GM23338 (cell line): ENCODE results near the gene OLFML2A. TPM values are rescaled to one million over a fixed set of nuclear protein-coding genes. Genes with fewer than 3 reads are reported as not detected.
A peak's percentile ranks its signal among the peaks of the same experiment; 100 is the strongest.

Experiments
- ATAC-seq: fragments of 200-7000 bp; cut with Tn5 transposase; 3 replicates; pipeline ENCODE4 v1.9.1; 2020
- DNase-seq: peaks from one replicate; pipeline ENCODE4 v3.0.0-alpha.2; 2015; ENCODE audit warnings: low spot score
- H2AFZ ChIP-seq: fragments of 200-600 bp; sonication (generic); 2 replicates; pipeline ENCODE4 v1.8.0; 2016; ENCODE audit warnings: antibody characterized with exemption, mild to moderate bottlenecking, moderate library complexity
- H3F3A ChIP-seq: fragments of 200-600 bp; sonication (generic); replicated peaks from 2 replicates; pipeline ENCODE4 v1.8.0; 2017; ENCODE audit warnings: antibody characterized with exemption, mixed run types, low read depth
- H3K27ac ChIP-seq: fragments of 200-600 bp; sonication (generic); 2 replicates; pipeline ENCODE4 v1.6.1; 2016; ENCODE audit warnings: low read depth
- H3K27me3 ChIP-seq: fragments of 200-600 bp; sonication (generic); 2 replicates; pipeline ENCODE4 v1.8.0; 2016; ENCODE audit warnings: mild to moderate bottlenecking, mixed run types, moderate library complexity; ENCODE audit not compliant: insufficient read depth
- H3K36me3 ChIP-seq: fragments of 200-600 bp; sonication (generic); 2 replicates; pipeline ENCODE4 v1.8.0; 2016; ENCODE audit warnings: mild to moderate bottlenecking; ENCODE audit not compliant: insufficient read depth
- H3K4me1 ChIP-seq: fragments of 200-600 bp; sonication (generic); 2 replicates; pipeline ENCODE4 v1.8.0; 2016; ENCODE audit warnings: mild to moderate bottlenecking, moderate library complexity; ENCODE audit not compliant: insufficient read depth
- H3K4me2 ChIP-seq: fragments of 200-600 bp; sonication (generic); 2 replicates; pipeline ENCODE4 v1.7.1; 2017; ENCODE audit warnings: mixed run types
- H3K4me3 ChIP-seq: fragments of 200-600 bp; sonication (generic); 2 replicates; pipeline ENCODE4 v1.6.1; 2016; ENCODE audit warnings: mixed run types
- H3K79me2 ChIP-seq: fragments of 200-600 bp; sonication (generic); replicated peaks from 2 replicates; pipeline ENCODE4 v1.8.0; 2017; ENCODE audit warnings: mild to moderate bottlenecking; ENCODE audit not compliant: insufficient read depth
- H3K9me2 ChIP-seq: fragments of 200-600 bp; sonication (generic); 2 replicates; pipeline ENCODE4 v1.8.0; 2017; ENCODE audit not compliant: insufficient read depth
- H4K20me1 ChIP-seq: fragments of 200-600 bp; sonication (generic); replicated peaks from 2 replicates; pipeline ENCODE4 v1.8.0; 2017; ENCODE audit warnings: mild to moderate bottlenecking; ENCODE audit not compliant: insufficient read depth
- H3K27ac Mint-ChIP-seq: 2 replicates; pipeline ENCODE4 v1.8.0; 2020; ENCODE audit warnings: inconsistent platforms, mild to moderate bottlenecking, moderate library complexity, mixed read lengths
- H3K27me3 Mint-ChIP-seq: 3 replicates; pipeline ENCODE4 v1.8.0; 2022; ENCODE audit warnings: low read depth, mild to moderate bottlenecking, moderate library complexity, mixed read lengths, inconsistent platforms; ENCODE audit not compliant: insufficient read depth, poor library complexity
- H3K36me3 Mint-ChIP-seq: 3 replicates; pipeline ENCODE4 v1.8.0; 2021; ENCODE audit warnings: low read depth, mild to moderate bottlenecking, inconsistent platforms, moderate library complexity, mixed read lengths
- H3K4me1 Mint-ChIP-seq: 3 replicates; pipeline ENCODE4 v1.8.0; 2020; ENCODE audit warnings: mild to moderate bottlenecking, inconsistent platforms, mixed read lengths
- H3K4me3 Mint-ChIP-seq: 3 replicates; pipeline ENCODE4 v1.8.0; 2021; ENCODE audit warnings: moderate library complexity, mild to moderate bottlenecking, inconsistent platforms, mixed read lengths
- H3K9me3 Mint-ChIP-seq: 3 replicates; pipeline ENCODE4 v1.8.0; 2020; ENCODE audit warnings: moderate library complexity, mild to moderate bottlenecking, inconsistent platforms, mixed read lengths
- CREB1 ChIP-seq: fragments of 250-450 bp; sonication (Bioruptor Pico); IDR thresholded peaks from 2 replicates; pipeline ENCODE4 v1.5.0; 2020; ENCODE audit warnings: low read depth, mild to moderate bottlenecking, moderate library complexity
- CTCF ChIP-seq, 2 experiments: fragments of 200-600 bp in 1 of 2; sonication (generic) in 1 of 2; conservative IDR thresholded peaks; 2 replicates each; pipeline versions ENCODE4 v1.5.1 to v1.6.1; 2016 to 2017; ENCODE audit warnings: antibody characterized with exemption in 2 of 2, low read depth in 2 of 2, mild to moderate bottlenecking in 2 of 2, moderate library complexity in 1 of 2
- EZH2phosphoT487 ChIP-seq: fragments of 200-600 bp; sonication (generic); IDR thresholded peaks from one replicate; pipeline ENCODE4 v1.8.1; 2018; ENCODE audit warnings: antibody characterized with exemption; ENCODE audit not compliant: unreplicated experiment
- NANOG ChIP-seq: IDR thresholded peaks from 2 replicates; pipeline ENCODE4 v1.6.1; 2016; ENCODE audit warnings: antibody characterized with exemption, borderline replicate concordance
- STAT1 ChIP-seq: IDR thresholded peaks from one replicate; pipeline ENCODE4 v1.6.1; 2016; ENCODE audit warnings: antibody characterized with exemption; ENCODE audit not compliant: unreplicated experiment
- ZNF331 ChIP-seq: fragments of 250-450 bp; sonication (Bioruptor Pico); IDR thresholded peaks from 2 replicates; pipeline ENCODE4 v1.5.0; 2020; ENCODE audit warnings: low read depth, mild to moderate bottlenecking, moderate library complexity
- polyA plus RNA-seq: library from polyadenylated mRNA; unstranded; fragments of >200 nt; fragmentation: Nextera tagmentation; extraction: Ambion mirVana; gene quantifications from 2 replicates; pipeline ENCODE4 v1.2.1, GENCODE V29; 2016
- total RNA-seq: library from RNA; depleted of rRNA; stranded (reverse); fragments of >200 nt; shearing (Covaris generic); gene quantifications from 2 replicates; pipeline ENCODE4 v1.2.3, GENCODE V29; 2014
- TF ChIP-seq, protein P1 (sequence below): fragments of 250-450 bp; sonication (Bioruptor Pico); IDR thresholded peaks from 2 replicates; pipeline ENCODE4 v1.5.0; 2020; ENCODE audit warnings: mild to moderate bottlenecking, moderate library complexity

The OLFML2A gene
- total and polyA plus RNA-seq, 2 experiments from 2014 or later = 1.1 to 6.7 TPM

DNA sequence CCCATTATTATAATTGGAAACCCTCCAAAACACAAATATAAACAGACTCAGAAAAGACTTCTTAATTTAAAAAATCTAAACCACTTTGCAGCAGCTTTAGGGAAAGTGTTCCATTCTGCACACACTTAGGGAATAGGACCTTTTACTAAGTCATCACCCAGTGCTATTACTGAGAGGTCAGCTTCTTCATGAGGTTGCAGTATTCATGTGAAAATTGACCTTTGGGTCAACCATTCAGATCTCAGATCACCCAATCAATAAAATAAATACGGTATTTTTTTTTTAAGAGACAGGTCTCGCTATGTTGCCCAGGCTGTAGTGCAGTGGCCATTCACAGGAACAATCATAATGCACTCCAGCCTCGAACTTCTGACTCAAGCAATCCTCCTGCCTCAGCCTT lies 27.6 kb upstream of the OLFML2A start:
- H3K27me3 ChIP-seq = no peaks in the 10 kb centered on the region
- H3K4me2 ChIP-seq = no peak overlapping the region
- ATAC-seq (no peak), DNase-seq (no peak)
- Mint-ChIP-seq H3K4me1 (peaks cover 53% of the 10 kb centered on the region), H3K36me3 (no peaks in the 10 kb centered on the region), H3K27me3 (peaks cover 2% of the 10 kb centered on the region), H3K4me3 (no peak overlapping the region), H3K27ac (no peak overlapping the region), H3K9me3 (no peaks in the 10 kb centered on the region)
- H4K20me1 ChIP-seq = peaks cover 10% of the 10 kb centered on the region
- H3K4me1 ChIP-seq = peaks cover 14% of the 10 kb centered on the region
- H3K27ac ChIP-seq = no peak overlapping the region
- no peaks in the 10 kb centered on the region for H3K36me3 ChIP-seq
- no peaks in the 10 kb centered on the region for H3F3A ChIP-seq
- peaks cover 97% of the 10 kb centered on the region for H3K79me2 ChIP-seq
- H2AFZ ChIP-seq = no peak overlapping the region
- H3K4me3 ChIP-seq = no peak overlapping the region
- TF ChIP-seq NANOG (no peak), CTCF (conservative IDR thresholded peaks at IDR 0.05; ENCODE audit: low read depth in 2 of 2) (no peak), STAT1 (no peak)
- H3K9me2 ChIP-seq = no peaks in the 10 kb centered on the region

DNA sequence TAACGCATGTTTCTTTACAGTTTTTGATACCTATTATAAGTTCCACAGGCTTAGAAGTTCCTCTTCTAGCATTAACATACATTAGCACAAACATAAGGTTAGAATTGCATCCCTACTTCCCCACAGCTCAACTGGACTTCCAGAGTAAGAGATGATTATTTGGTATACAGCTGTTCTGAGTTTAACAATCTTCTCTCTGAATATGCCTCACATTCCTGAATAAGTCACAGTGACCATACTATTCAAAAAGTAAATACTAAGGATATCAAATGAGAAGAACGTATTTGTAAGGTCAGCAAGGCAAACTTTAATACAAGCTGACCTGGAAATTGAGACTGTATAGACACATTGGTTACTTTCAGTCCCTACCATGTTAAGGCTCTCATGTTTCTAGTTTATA lies 27.2 kb upstream of the OLFML2A start:
- H3K36me3 Mint-ChIP-seq = no peaks in the 10 kb centered on the region
- DNase-seq = no peak
- no peaks in the 10 kb centered on the region for H3K9me3 Mint-ChIP-seq
- TF ChIP-seq ZNF331 (CRISPR knock-in tag) = no peak
- no peak for TF ChIP-seq CTCF (conservative IDR thresholded peaks at IDR 0.05; ENCODE audit: low read depth in 2 of 2)
- H2AFZ ChIP-seq = no peak overlapping the region
- H3K4me1 ChIP-seq = peaks cover 16% of the 10 kb centered on the region
- H4K20me1 ChIP-seq = peaks cover 6% of the 10 kb centered on the region
- no peaks in the 10 kb centered on the region for H3F3A ChIP-seq
- no peak overlapping the region for H3K4me3 ChIP-seq
- no peak overlapping the region for H3K27ac ChIP-seq
- H3K4me3 Mint-ChIP-seq = no peak overlapping the region
- H3K4me2 ChIP-seq = no peak overlapping the region
- H3K36me3 ChIP-seq = no peaks in the 10 kb centered on the region
- no peaks in the 10 kb centered on the region for H3K27me3 ChIP-seq
- H3K27ac Mint-ChIP-seq = no peak overlapping the region
- H3K79me2 ChIP-seq = peaks cover 97% of the 10 kb centered on the region
- no peak for ATAC-seq
- H3K9me2 ChIP-seq = no peaks in the 10 kb centered on the region
- H3K27me3 Mint-ChIP-seq = peaks cover 2% of the 10 kb centered on the region
- peaks cover 53% of the 10 kb centered on the region for H3K4me1 Mint-ChIP-seq

GRCh38 chr9:124752967-124753366 lies 24.0 kb upstream of the OLFML2A start:
- Mint-ChIP-seq H3K36me3 (no peaks in the 10 kb centered on the region), H3K9me3 (no peaks in the 10 kb centered on the region), H3K4me3 (no peak overlapping the region), H3K27ac (0 out of 2 replicates have a peak overlapping the region, but pooled peaks have one; percentile 17), H3K27me3 (peaks cover 2% of the 10 kb centered on the region), H3K4me1 (peaks cover 70% of the 10 kb centered on the region)
- H2AFZ ChIP-seq = no peak overlapping the region
- H3K27me3 ChIP-seq = no peaks in the 10 kb centered on the region
- H3K79me2 ChIP-seq = peaks cover 84% of the 10 kb centered on the region
- no peaks in the 10 kb centered on the region for H3K36me3 ChIP-seq
- no peak overlapping the region for H3K4me3 ChIP-seq
- H3K27ac ChIP-seq = no peak overlapping the region
- H3K9me2 ChIP-seq = no peaks in the 10 kb centered on the region
- ATAC-seq (no peak), DNase-seq (no peak)
- peaks cover 38% of the 10 kb centered on the region for H3K4me1 ChIP-seq
- H3F3A ChIP-seq = no peaks in the 10 kb centered on the region
- no peak overlapping the region for H3K4me2 ChIP-seq
- H4K20me1 ChIP-seq = no peaks in the 10 kb centered on the region
- TF ChIP-seq EZH2phosphoT487 = no peak
- TF ChIP-seq CREB1 = no peak
- TF ChIP-seq NANOG = no peak
- TF ChIP-seq, protein P1, sequence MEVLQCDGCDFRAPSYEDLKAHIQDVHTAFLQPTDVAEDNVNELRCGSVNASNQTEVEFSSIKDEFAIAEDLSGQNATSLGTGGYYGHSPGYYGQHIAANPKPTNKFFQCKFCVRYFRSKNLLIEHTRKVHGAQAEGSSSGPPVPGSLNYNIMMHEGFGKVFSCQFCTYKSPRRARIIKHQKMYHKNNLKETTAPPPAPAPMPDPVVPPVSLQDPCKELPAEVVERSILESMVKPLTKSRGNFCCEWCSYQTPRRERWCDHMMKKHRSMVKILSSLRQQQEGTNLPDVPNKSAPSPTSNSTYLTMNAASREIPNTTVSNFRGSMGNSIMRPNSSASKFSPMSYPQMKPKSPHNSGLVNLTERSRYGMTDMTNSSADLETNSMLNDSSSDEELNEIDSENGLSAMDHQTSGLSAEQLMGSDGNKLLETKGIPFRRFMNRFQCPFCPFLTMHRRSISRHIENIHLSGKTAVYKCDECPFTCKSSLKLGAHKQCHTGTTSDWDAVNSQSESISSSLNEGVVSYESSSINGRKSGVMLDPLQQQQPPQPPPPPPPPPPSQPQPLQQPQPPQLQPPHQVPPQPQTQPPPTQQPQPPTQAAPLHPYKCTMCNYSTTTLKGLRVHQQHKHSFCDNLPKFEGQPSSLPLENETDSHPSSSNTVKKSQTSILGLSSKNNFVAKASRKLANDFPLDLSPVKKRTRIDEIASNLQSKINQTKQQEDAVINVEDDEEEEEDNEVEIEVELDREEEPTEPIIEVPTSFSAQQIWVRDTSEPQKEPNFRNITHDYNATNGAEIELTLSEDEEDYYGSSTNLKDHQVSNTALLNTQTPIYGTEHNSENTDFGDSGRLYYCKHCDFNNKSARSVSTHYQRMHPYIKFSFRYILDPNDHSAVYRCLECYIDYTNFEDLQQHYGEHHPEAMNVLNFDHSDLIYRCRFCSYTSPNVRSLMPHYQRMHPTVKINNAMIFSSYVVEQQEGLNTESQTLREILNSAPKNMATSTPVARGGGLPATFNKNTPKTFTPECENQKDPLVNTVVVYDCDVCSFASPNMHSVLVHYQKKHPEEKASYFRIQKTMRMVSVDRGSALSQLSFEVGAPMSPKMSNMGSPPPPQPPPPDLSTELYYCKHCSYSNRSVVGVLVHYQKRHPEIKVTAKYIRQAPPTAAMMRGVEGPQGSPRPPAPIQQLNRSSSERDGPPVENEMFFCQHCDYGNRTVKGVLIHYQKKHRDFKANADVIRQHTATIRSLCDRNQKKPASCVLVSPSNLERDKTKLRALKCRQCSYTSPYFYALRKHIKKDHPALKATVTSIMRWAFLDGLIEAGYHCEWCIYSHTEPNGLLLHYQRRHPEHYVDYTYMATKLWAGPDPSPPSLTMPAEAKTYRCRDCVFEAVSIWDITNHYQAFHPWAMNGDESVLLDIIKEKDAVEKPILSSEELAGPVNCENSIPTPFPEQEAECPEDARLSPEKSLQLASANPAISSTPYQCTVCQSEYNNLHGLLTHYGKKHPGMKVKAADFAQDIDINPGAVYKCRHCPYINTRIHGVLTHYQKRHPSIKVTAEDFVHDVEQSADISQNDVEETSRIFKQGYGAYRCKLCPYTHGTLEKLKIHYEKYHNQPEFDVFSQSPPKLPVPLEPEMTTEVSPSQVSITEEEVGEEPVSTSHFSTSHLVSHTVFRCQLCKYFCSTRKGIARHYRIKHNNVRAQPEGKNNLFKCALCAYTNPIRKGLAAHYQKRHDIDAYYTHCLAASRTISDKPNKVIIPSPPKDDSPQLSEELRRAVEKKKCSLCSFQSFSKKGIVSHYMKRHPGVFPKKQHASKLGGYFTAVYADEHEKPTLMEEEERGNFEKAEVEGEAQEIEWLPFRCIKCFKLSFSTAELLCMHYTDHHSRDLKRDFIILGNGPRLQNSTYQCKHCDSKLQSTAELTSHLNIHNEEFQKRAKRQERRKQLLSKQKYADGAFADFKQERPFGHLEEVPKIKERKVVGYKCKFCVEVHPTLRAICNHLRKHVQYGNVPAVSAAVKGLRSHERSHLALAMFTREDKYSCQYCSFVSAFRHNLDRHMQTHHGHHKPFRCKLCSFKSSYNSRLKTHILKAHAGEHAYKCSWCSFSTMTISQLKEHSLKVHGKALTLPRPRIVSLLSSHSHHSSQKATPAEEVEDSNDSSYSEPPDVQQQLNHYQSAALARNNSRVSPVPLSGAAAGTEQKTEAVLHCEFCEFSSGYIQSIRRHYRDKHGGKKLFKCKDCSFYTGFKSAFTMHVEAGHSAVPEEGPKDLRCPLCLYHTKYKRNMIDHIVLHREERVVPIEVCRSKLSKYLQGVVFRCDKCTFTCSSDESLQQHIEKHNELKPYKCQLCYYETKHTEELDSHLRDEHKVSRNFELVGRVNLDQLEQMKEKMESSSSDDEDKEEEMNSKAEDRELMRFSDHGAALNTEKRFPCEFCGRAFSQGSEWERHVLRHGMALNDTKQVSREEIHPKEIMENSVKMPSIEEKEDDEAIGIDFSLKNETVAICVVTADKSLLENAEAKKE (CRISPR knock-in tag) = no peak
